Measurements from ENCODE around the gene ERG. TPM values are rescaled to one million over a fixed set of nuclear protein-coding genes. Genes with fewer than 3 reads are reported as not detected.

ERG gene
- total and polyA plus RNA-seq, 7 donors = 2.7 to 14.5 (median 7.6) TPM

- peak overlapping the region; percentile 60 for H3K4me3 ChIP-seq
- intact Hi-C loops (cut with DNase I) = no loop called here
- H3K4me1 ChIP-seq = no peaks in the 10 kb centered on the region
- no peaks in the 10 kb centered on the region for H3K9me3 ChIP-seq
- ATAC-seq (no peak), DNase-seq (no peak)
- H3K27ac ChIP-seq = peak overlapping the region; percentile 46
- no peak for TF ChIP-seq CTCF (IDR thresholded peaks at IDR 0.05)
- H3K27me3 ChIP-seq (ENCODE audit: insufficient read depth in 3 of 3, low read length in 2 of 3) = no peaks in the 10 kb centered on the region
- no peaks in the 10 kb centered on the region for H3K36me3 ChIP-seq (ENCODE audit: insufficient read depth in 1 of 2, low read depth in 1 of 2)
- 37 to 52% (median 52%) methylated on average over 2 of the region's 2 CpGs for WGBS, 3 donors
Measured at GRCh38 chr21:38495696-38496095, 2.6 kb downstream of the ERG start.

- DNase-seq = no peak
- H3K9me3 ChIP-seq = no peaks in the 10 kb centered on the region
- no peak for ATAC-seq
- no peaks in the 10 kb centered on the region for H3K27me3 ChIP-seq (ENCODE audit: insufficient read depth in 3 of 3, low read length in 2 of 3)
- intact Hi-C loops (cut with DNase I) = no loop called here
- peak overlapping the region; percentile 60 for H3K4me3 ChIP-seq
- no peaks in the 10 kb centered on the region for H3K4me1 ChIP-seq
- no peak for TF ChIP-seq CTCF (IDR thresholded peaks at IDR 0.05)
- peak overlapping the region; percentile 25 for H3K27ac ChIP-seq
- H3K36me3 ChIP-seq (ENCODE audit: insufficient read depth in 1 of 2, low read depth in 1 of 2) = no peaks in the 10 kb centered on the region
- 53 to 66% (median 56%) methylated on average over 5 of the region's 5 CpGs for WGBS, 3 donors
Measured at GRCh38 chr21:38495242-38495641, 3.0 kb downstream of the ERG start.

GRCh38 chr21:38494703-38495102 is 3.6 kb downstream of the ERG start:
- 54 to 59% (median 55%) methylated on average over 6 of the region's 6 CpGs for WGBS, 3 donors
- intact Hi-C loops (cut with DNase I) = no loop called here
- ATAC-seq (no peak), DNase-seq (no peak)
- no peaks in the 10 kb centered on the region for H3K27me3 ChIP-seq (ENCODE audit: insufficient read depth in 3 of 3, low read length in 2 of 3)
- H3K4me1 ChIP-seq = no peaks in the 10 kb centered on the region
- H3K4me3 ChIP-seq = peak overlapping the region; percentile 60
- TF ChIP-seq CTCF (IDR thresholded peaks at IDR 0.05) = no peak
- peak overlapping the region; percentile 25 for H3K27ac ChIP-seq
- H3K9me3 ChIP-seq = no peaks in the 10 kb centered on the region
- H3K36me3 ChIP-seq (ENCODE audit: insufficient read depth in 1 of 2, low read depth in 1 of 2) = no peaks in the 10 kb centered on the region

- TF ChIP-seq CTCF (IDR thresholded peaks at IDR 0.05) = no peak
- H3K27ac ChIP-seq = peak overlapping the region; percentile 7
- no peaks in the 10 kb centered on the region for H3K9me3 ChIP-seq
- H3K4me1 ChIP-seq = no peaks in the 10 kb centered on the region
- H3K27me3 ChIP-seq (ENCODE audit: insufficient read depth in 3 of 3, low read length in 2 of 3) = no peaks in the 10 kb centered on the region
- intact Hi-C loops (cut with DNase I) = no loop called here
- WGBS, 3 donors = 21 to 31% (median 29%) methylated on average over 4 of the region's 4 CpGs
- ATAC-seq (no peak), DNase-seq (no peak)
- peak overlapping the region; percentile 60 for H3K4me3 ChIP-seq
- no peaks in the 10 kb centered on the region for H3K36me3 ChIP-seq (ENCODE audit: insufficient read depth in 1 of 2, low read depth in 1 of 2)
Measured at GRCh38 chr21:38494251-38494642, 4.0 kb downstream of the ERG start.

GRCh38 chr21:38493549-38494250 is 4.6 kb downstream of the ERG start:
- no peak for ATAC-seq
- Histone ChIP-seq H3K4me1 (no peaks in the 10 kb centered on the region), H3K9me3 (no peaks in the 10 kb centered on the region), H3K27ac (peak overlapping the region; percentile 13), H3K4me3 (peak overlapping the region; percentile 60), H3K36me3 (ENCODE audit: insufficient read depth in 1 of 2, low read depth in 1 of 2) (no peaks in the 10 kb centered on the region), H3K27me3 (ENCODE audit: insufficient read depth in 3 of 3, low read length in 2 of 3) (no peaks in the 10 kb centered on the region)
- WGBS, 3 donors = 74 to 84% (median 78%) methylated on average over 18 of the region's 18 CpGs
- no peak for DNase-seq
- intact Hi-C loops (cut with DNase I) = no loop called here
- no peak for TF ChIP-seq CTCF (IDR thresholded peaks at IDR 0.05)
